ENCODE data around the gene FOXO3.

- TF ChIP-seq POLR2AphosphoS5 (IDR thresholded peaks at IDR 0.05) (no peak), CTCF (IDR thresholded peaks at IDR 0.05) (no peak)
These were observed 49.6 kb downstream of the FOXO3 start for GRCh38 chr6:108610270-108610839.

Data from breast epithelium (tissue), 3 donors.